LHCN-M2 (cell line): ENCODE measurements around the gene ZNF598. TPM values are rescaled to one million over a fixed set of nuclear protein-coding genes. Genes with fewer than 3 reads are reported as not detected.

Experiments
- DNase-seq: peaks from one replicate; pipeline ENCODE4 v3.0.0-alpha.2; 2012; ENCODE audit warnings: low read depth
- polyA plus RNA-seq: library from polyadenylated mRNA; unstranded; fragments of >200 nt; gene quantifications from one replicate; pipeline ENCODE4 v1.2.1, GENCODE V29; 2012; ENCODE audit warnings: missing spikeins
- total RNA-seq: library from RNA; depleted of rRNA; stranded (reverse); fragments of >200 nt; gene quantifications from 2 replicates; pipeline ENCODE4 v1.2.3, GENCODE V29; 2014; rRNA removed

The ZNF598 gene
- 37.2 and 47.5 TPM in 2 replicates for total RNA-seq
- 25.4 TPM for polyA plus RNA-seq

DNA sequence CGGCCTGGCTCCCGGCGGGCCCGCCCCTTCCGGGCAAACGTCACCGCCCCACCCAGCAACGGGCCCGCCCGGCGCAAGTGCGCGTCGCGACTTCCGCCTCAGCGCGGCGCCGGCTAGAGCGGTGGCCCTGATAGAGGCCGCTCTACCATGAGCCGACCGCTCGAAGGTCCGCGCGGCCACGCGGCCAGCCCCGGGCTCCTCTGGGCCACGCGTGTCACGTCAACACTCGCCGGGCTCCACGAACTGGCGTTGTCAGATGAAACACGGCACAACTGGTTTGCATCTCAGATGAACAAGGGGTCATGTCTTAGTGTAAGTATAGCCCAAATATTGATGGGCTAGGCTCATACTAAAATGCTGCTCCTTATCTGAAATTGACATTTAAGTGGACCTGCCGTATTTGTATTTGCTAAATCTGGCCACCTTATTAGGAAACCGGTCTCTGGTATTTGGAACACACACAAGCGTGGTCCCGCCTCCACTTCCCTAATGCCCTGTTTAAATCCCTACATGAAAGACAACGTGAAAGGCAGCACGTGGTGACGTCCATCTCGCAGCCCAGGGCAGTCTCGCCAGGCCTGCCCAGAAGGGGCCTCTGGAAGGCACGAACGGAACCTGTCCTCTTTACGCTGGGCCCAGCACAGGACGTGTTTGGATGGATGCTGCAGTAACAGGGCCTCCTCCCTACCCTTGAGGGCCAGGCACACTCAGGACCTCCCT, at the start of gene ZNF598:
Gene ZNF598, minus strand, starts transcription at position 31 of the 720 bp plus-strand sequence.
- DNase-seq: peak; percentile 85

DNA sequence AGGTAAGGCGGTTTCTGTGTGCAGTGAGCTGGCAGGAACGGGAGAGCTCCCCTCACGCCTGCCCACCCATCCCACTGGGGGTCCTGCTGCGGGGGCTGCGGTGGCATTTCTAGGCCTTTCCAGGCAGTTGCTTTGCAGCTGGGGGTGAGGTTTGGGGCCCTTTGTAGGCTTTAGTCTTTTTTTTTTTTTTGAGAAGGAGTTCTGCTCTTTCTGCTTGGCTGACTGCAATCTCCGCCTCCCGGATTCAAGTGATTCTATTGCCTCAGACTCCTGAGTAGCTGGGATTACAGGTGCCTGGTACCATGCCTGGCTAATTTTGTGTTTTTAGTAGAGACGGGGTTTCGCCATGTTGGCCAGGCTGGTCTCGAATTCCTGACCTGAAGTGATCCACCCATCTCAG, 49.3 kb upstream of the ZNF598 start:
- DNase-seq: no peak

GRCh38 chr16:2058420-2058819, 48.8 kb upstream of the ZNF598 start:
- DNase-seq: no peak

- no peak for DNase-seq
Measured at GRCh38 chr16:2057438-2057837, 47.8 kb upstream of the ZNF598 start.

GRCh38 chr16:2056681-2057407, 47.2 kb upstream of the ZNF598 start:
- no peak for DNase-seq

DNA sequence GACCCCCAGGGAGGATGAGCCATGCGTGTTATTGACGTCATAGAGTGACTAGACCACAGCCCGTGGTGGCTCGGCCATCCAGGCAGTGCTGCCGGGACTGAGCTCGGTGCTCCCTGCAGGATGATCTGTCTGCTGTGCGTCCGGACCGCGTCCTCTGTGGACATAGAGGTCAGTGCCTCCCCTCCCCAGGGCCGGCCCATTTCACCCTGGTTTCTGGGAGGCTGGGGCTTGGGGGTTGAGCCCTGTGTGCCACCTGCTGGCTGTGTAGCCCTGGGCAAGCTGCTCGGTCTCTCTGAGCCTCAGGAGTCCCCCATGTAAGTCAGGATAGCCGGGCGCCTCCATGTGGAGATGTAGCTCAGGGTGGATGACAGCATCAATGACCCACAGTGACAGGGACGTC, 46.5 kb upstream of the ZNF598 start:
- no peak for DNase-seq

DNA sequence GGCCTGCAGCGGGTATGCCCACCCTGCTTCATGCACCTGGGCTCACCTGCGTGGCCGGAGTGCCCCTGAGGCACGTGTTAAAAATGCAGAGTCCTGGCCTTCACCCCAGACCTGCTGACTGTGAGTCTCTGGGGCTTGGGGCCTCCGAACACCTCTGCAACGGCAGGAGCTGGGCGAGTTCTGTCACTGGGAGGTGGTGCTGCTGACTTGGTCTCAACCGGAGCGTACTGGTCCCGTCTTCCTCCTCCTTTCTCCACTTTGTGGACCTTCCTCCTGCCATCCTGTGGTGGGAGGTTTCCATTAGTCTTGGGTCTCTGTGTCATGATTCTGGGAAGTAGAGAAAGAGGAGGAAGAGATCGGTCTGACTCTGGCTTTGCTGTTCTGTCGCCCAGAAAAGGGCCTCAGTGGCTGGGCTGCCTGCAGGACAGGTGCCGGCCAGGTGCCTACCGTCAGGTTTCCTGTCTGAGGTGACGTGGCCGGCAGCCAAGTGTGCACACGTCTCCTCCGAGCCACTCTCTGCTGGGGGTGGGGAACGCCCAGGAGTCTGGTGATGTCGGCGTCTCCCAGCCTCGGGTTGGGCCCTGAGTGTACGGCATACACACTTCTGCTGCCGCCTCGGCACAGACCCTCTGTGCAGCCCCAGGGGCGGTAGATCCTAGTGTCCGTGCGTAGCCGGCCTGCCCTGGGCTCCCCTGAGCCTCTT, 45.1 kb upstream of the ZNF598 start:
- DNase-seq: no peak

GRCh38 chr16:2053897-2054296, 44.3 kb upstream of the ZNF598 start:
- no peak for DNase-seq

DNA sequence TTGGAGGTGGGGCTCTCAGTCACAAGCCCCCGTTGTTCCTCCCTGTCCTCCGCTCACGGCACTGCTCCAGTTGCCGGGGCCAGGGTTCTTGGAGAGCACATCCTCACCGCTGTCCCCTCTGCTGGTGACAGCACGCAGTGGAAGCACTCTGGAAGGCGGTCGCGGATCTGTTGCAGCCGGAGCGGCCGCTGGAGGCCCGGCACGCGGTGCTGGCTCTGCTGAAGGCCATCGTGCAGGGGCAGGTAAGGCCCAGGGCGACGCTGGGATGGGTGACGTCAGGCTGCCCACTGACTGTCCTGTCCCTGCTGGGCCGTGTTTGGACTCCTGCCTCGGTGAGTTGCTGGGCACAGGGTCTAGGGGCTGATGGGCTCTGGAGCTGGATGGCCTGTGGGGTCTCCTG, 43.6 kb upstream of the ZNF598 start:
- DNase-seq: no peak

GRCh38 chr16:2048116-2048543, 38.5 kb upstream of the ZNF598 start:
- DNase-seq: no peak

DNA sequence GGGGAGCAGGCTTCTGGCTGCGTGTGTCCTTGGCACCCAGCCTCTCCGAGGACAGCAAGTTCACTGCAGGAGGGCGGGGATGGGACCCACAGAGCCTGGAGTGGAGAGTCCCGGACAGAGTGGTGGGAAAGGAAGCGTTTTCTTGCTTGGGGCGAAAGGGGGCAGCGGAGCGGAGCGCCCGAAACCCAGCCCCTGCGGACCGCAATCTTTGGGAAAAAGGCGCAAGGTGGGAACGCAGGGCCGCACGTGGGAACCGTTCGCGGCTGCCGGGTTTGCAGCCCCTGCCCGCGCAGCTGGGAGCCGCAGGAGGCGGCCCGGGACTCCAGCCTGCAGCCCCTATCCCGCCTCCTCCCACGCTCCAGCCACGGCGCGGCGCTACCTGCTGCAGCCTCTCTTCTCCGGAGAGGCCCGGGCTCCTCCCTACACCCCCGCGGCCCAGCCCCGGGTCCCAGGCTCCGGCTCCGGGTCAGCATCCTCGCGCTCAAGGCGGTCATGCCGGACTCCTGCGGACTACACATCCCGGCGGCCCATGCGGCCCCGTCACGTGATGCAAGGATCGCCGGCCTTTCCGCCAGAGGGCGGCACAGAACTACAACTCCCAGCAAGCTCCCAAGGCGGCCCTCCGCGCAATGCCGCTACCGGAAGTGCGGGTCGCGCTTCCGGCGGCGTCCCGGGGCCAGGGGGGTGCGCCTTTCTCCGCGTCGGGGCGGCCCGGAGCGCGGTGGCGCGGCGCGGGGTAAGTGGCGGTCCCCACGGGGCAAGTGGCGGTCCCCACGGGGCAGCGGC, 37.9 kb upstream of the ZNF598 start, which contains the start of the genes NTHL1 and TSC2:
Gene NTHL1, minus strand, starts transcription at position 505 of the 786 bp plus-strand sequence. Its CDS starts 11 bp downstream, at position 494.
Gene TSC2, plus strand, starts transcription at position 656 of the 786 bp plus-strand sequence. CDS start 631 bp downstream, outside the sequence.
- peak; percentile 92 for DNase-seq

- DNase-seq: no peak
Measured at GRCh38 chr16:2046893-2047329, 37.3 kb upstream of the ZNF598 start.

DNA sequence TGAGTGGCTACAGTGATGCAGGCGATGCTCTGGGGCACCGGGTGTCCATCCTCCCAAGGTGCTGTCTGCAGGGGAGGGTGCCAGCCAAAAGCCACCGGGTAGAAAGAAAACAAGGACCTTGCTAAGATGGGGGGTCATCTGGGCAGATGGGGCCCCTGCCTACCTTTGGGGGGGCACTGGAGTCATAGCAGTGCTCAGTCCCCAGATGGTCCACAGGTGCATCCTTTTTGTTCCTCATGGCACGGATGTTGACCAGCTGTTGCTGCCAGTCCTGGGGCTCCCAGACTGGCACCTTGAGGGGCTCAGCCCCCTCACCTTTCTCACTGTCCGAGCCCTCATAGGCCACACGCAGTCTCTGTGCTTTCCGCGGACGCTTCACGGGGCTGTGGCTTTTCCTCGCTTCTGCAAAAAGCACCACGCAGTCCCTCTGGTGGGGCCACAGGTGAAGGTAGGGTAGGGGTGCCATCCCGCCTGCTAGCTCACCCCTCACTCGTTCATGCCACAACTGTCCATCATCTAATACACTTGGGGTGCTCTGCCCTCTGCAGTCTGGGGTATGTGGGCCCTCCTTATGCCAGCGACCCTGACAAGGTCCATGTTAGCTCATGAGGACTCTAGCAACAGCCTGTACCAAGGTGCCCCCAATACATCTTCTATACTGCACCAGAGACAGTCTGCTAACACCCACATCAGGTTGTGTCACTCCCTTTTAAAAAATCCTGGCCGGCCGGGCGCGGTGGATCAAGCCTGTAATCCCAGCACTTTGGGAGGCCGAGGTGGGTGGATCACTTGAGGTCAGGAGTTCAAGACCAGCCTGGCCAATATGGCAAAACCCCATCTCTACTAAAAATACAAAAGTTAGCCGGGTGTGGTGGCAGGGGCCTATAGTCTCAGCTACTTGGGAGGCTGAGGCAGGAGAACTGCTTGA, 36.6 kb upstream of the ZNF598 start:
- DNase-seq: no peak

DNA sequence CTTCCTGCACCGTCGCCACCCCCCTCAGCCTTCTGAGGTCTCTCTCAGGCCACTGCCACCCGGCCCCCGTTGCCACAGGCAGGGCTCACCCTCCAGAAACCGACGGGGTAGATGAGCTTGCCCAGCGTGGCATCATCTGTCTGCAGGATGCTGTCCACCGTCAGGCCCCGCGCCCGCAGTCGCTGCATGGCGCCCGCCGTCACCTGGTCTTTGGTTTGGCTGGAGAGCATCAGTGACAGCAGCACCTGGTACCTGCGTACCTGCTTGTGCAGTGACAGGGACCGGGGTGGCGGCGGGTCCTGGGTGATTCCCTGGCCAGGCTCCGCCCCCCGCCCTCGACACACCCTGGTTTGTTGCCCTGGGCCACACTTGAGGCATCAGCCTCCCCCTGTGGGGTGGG, 34.9 kb upstream of the ZNF598 start:
- DNase-seq: no peak

GRCh38 chr16:2043667-2044451, 34.2 kb upstream of the ZNF598 start:
- no peak for DNase-seq

DNA sequence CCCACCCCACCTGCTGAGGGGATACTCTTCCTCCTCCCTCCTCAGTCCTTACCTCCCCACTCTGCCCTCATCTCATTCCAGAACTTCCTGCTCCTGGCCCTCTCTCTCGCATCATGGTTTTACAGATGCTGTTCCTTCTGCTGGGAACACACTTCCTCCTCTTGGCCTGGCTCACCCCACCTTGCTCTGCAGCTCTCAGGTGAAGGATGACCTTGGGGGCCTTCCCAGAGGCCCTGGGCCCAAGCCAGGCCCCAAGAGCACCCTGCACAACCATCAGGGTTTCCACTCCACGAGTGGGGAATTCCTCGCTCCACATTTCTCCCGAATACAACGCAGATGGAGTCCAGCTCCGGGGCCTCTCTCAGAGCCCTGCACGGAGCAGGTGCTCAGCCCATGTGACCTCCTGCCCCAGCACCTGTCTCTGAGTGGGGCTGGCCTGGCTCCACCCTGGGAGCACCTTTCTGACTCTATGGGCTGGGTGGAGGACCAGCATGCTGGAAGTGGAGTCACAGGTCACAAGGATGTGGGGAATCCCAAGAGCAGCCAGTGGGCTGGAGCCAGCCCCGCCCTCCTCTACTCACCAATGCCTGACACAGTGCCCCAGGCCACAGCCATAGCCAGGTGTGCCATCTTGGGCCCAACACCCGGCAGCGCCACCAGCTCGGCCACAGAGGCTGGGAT, 33.5 kb upstream of the ZNF598 start:
- no peak for DNase-seq

- no peak for DNase-seq
Measured at GRCh38 chr16:2042171-2042985, 32.8 kb upstream of the ZNF598 start.
